GM12892 (cell line): Measurements from ENCODE around the gene SRSF11.

Experiments used
- POLR2A ChIP-seq: IDR thresholded peaks from 2 replicates; pipeline ENCODE4 v1.6.1; 2011; ENCODE audit warnings: low read depth, low read length, control low read depth
- POLR2AphosphoS5 ChIP-seq: IDR thresholded peaks from 2 replicates; pipeline ENCODE4 v1.6.1; 2011; ENCODE audit warnings: low read depth, low read length, control low read depth

- no peak for TF ChIP-seq POLR2AphosphoS5
- no peak for TF ChIP-seq POLR2A
These were observed 21.1 kb upstream of the SRSF11 start for GRCh38 chr1:70200065-70200464.
